NB4 (cell line): ENCODE results near the gene IL17RA.

Experiments used
- CTCF ChIP-seq: IDR thresholded peaks from one replicate; pipeline ENCODE4 v1.5.1; 2012; ENCODE audit warnings: low read depth, low read length
- MAX ChIP-seq: IDR thresholded peaks from 2 replicates; pipeline ENCODE4 v1.6.1; 2011; ENCODE audit warnings: low read depth, low read length
- MYC ChIP-seq: IDR thresholded peaks from 2 replicates; pipeline ENCODE4 v1.6.1; 2011; ENCODE audit warnings: low read depth, low read length
- POLR2A ChIP-seq: IDR thresholded peaks from 2 replicates; pipeline ENCODE4 v1.6.1; 2011; ENCODE audit warnings: mild to moderate bottlenecking; ENCODE audit not compliant: insufficient read length; ENCODE audit errors: extremely low read depth

- TF ChIP-seq POLR2A: no peak
- TF ChIP-seq CTCF: peak; percentile 87
- no peak for TF ChIP-seq MAX
- TF ChIP-seq MYC: no peak; the same call in 1 of the 2 replicates
Measured at GRCh38 chr22:17057959-17058814, 26.6 kb upstream of the IL17RA start.
